H1 (cell line): ENCODE measurements around the gene UMODL1. TPM values are rescaled to one million over a fixed set of nuclear protein-coding genes. Genes with fewer than 3 reads are reported as not detected.

Source experiments
- CHD2 ChIP-seq: IDR thresholded peaks from 2 replicates; pipeline ENCODE4 v1.6.1; 2012; ENCODE audit warnings: low read length, improper control_type of control experiment
- SIRT6 ChIP-seq: IDR thresholded peaks from one replicate; pipeline ENCODE4 v1.7.1; 2012; ENCODE audit warnings: low read length, inconsistent platforms
- polyA plus RNA-seq, 7 experiments: library from polyadenylated mRNA; depleted of rRNA in 3 of 7; stranded (reverse) in 5 of 7; unstranded in 2 of 7; fragments of >200 nt in 5 of 7; fragments of 200-250 nt in 2 of 7; gene quantifications; 1 replicate in 5 of 7; 2 replicates in 1 of 7; 4 replicates in 1 of 7; pipeline versions ENCODE4 v1.2.1 to v1.2.3, GENCODE V29; 2011 to 2013; ENCODE audit warnings: missing spikeins in 2 of 7, mixed read lengths in 2 of 7
- total RNA-seq: library from RNA; stranded (reverse); fragmentation: NEBNext Ultra II Directional; extraction: Animal tissue kit (Norgen Biotek cat#: 25700); gene quantifications from 2 replicates; pipeline ENCODE4 v1.2.1, GENCODE V29; 2021
- TF ChIP-seq, protein P1 (sequence below): IDR thresholded peaks from 2 replicates; pipeline ENCODE4 v1.6.1; 2012; ENCODE audit warnings: inconsistent platforms

UMODL1 gene
- total and polyA plus RNA-seq, 2 of the 8 experiments (the other 6 are each of a cell fraction or from before 2014, with no cell fraction given): not detected

DNA sequence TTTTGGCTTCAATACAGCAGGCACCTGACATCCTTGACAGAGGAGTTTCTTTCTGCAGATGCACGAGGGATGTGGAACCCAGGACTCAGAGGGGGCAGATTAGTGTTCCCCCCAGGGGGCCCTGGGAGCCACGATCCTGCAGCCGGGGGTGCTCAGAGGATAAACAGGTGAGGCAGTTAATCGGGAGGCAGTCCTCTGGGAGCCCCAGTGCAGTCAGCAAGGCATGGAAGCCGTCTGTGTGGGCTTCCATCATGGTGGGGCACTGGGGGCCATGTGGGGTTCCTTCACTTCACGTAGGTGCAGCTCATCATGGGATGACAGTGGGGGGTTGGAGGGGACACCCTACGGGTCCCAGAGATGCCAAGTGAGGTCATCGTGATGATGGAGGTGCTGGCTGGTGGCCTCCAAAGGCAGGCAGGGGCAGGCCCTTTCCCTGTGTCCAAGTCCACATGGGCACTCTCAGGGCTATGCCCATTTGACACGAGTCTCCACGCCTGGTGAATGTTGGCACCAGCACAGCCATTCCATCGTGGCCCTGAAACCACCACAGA lies 88.5 kb downstream of the UMODL1 start (continued):
- TF ChIP-seq, protein P1, sequence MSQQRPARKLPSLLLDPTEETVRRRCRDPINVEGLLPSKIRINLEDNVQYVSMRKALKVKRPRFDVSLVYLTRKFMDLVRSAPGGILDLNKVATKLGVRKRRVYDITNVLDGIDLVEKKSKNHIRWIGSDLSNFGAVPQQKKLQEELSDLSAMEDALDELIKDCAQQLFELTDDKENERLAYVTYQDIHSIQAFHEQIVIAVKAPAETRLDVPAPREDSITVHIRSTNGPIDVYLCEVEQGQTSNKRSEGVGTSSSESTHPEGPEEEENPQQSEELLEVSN: no peak
- TF ChIP-seq CHD2 (no peak), SIRT6 (no peak)
